ENCODE results near the gene CABP1. TPM values are rescaled to one million over a fixed set of nuclear protein-coding genes. Genes with fewer than 3 reads are reported as not detected.

Gene CABP1
- total RNA-seq, 1 experiment from 2014 or later = 1.2 TPM

DNA sequence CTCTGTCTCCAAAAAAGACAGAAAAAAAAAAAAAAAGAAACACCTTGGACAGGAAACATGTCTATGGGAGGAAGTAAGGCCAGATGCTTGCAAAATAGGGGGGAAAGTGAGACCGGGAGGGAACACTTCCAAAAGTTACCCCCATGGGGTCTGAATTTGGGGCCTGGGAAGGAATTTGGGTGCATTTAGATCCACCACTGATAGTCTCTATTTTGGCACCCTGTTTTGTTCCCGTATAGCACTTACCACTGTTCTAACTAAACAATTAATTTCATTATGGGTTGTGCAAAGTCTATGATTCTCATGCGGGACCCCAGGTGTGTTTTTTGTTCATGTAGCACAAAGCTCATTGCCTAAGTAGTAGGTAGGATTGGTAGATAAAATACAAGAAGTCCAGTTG is 45.1 kb downstream of the CABP1 start:
- intact Hi-C loops (cut with micrococcal nuclease; ENCODE audit: unreplicated experiment) = no loop called here
- ChIA-PET CTCF (no interaction called here), POLR2A (ENCODE audit: low non-redundant PET) (interaction anchor here (0.6 kb wide), 1 partner anchor 23 kb away, joined by 3 read pairs; no protein-coding TSS in a partner anchor)
- Histone ChIP-seq H3K27me3 (replicated peaks; ENCODE audit: insufficient read depth, low read depth, low read length, poor library complexity) (no peaks in the 10 kb centered on the region), H3K9me3 (ENCODE audit: low read depth, low read length, poor library complexity, severe bottlenecking) (no peaks in the 10 kb centered on the region), H3K4me1 (ENCODE audit: insufficient read depth, low read length, poor library complexity, severe bottlenecking) (peaks cover 17% of the 10 kb centered on the region), H3K27ac (ENCODE audit: low read depth, low read length, poor library complexity, severe bottlenecking) (peak overlapping the region; percentile 98), H3K4me3 (ENCODE audit: low read depth, low read length, poor library complexity, severe bottlenecking) (peak overlapping the region; percentile 93), H3K36me3 (ENCODE audit: insufficient read depth, low read length, poor library complexity, severe bottlenecking) (no peaks in the 10 kb centered on the region)
- DNase-seq (ENCODE audit: low spot score) = no peak
- no peak for TF ChIP-seq EZH2 (IDR thresholded peaks at IDR 0.05; ENCODE audit: borderline replicate concordance, low read depth, low read length, poor library complexity, severe bottlenecking)
- TF ChIP-seq, protein P1, sequence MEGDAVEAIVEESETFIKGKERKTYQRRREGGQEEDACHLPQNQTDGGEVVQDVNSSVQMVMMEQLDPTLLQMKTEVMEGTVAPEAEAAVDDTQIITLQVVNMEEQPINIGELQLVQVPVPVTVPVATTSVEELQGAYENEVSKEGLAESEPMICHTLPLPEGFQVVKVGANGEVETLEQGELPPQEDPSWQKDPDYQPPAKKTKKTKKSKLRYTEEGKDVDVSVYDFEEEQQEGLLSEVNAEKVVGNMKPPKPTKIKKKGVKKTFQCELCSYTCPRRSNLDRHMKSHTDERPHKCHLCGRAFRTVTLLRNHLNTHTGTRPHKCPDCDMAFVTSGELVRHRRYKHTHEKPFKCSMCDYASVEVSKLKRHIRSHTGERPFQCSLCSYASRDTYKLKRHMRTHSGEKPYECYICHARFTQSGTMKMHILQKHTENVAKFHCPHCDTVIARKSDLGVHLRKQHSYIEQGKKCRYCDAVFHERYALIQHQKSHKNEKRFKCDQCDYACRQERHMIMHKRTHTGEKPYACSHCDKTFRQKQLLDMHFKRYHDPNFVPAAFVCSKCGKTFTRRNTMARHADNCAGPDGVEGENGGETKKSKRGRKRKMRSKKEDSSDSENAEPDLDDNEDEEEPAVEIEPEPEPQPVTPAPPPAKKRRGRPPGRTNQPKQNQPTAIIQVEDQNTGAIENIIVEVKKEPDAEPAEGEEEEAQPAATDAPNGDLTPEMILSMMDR (conservative IDR thresholded peaks at IDR 0.05; ENCODE audit: low read depth, low read length) = no peak
- no TSS peak for BruUV-seq (replicated peaks)

- BruUV-seq (replicated peaks) = no TSS peak
- intact Hi-C loops (cut with micrococcal nuclease; ENCODE audit: unreplicated experiment) = no loop called here
- Histone ChIP-seq H3K4me3 (ENCODE audit: low read depth, low read length, poor library complexity, severe bottlenecking) (peak overlapping the region; percentile 93), H3K36me3 (ENCODE audit: insufficient read depth, low read length, poor library complexity, severe bottlenecking) (no peaks in the 10 kb centered on the region), H3K27me3 (replicated peaks; ENCODE audit: insufficient read depth, low read depth, low read length, poor library complexity) (no peaks in the 10 kb centered on the region), H3K4me1 (ENCODE audit: insufficient read depth, low read length, poor library complexity, severe bottlenecking) (peaks cover 23% of the 10 kb centered on the region), H3K9me3 (ENCODE audit: low read depth, low read length, poor library complexity, severe bottlenecking) (no peaks in the 10 kb centered on the region), H3K27ac (ENCODE audit: low read depth, low read length, poor library complexity, severe bottlenecking) (peak overlapping the region; percentile 98)
- TF ChIP-seq EZH2 (IDR thresholded peaks at IDR 0.05; ENCODE audit: borderline replicate concordance, low read depth, low read length, poor library complexity, severe bottlenecking) = no peak
- TF ChIP-seq, protein P1 (conservative IDR thresholded peaks at IDR 0.05; ENCODE audit: low read depth, low read length) = no peak
- DNase-seq (ENCODE audit: low spot score) = peak; percentile 99
- ChIA-PET CTCF (no interaction called here), POLR2A (ENCODE audit: low non-redundant PET) (no interaction called here)
Observed at GRCh38 chr12:120686151-120686689, 45.8 kb downstream of the CABP1 start.

- no peak for TF ChIP-seq EZH2 (IDR thresholded peaks at IDR 0.05; ENCODE audit: borderline replicate concordance, low read depth, low read length, poor library complexity, severe bottlenecking)
- TF ChIP-seq, protein P1 (conservative IDR thresholded peaks at IDR 0.05; ENCODE audit: low read depth, low read length) = 0 out of 2 replicates have a peak, but pooled peaks have one; percentile 26
- Histone ChIP-seq H3K36me3 (ENCODE audit: insufficient read depth, low read length, poor library complexity, severe bottlenecking) (no peaks in the 10 kb centered on the region), H3K9me3 (ENCODE audit: low read depth, low read length, poor library complexity, severe bottlenecking) (no peaks in the 10 kb centered on the region), H3K27ac (ENCODE audit: low read depth, low read length, poor library complexity, severe bottlenecking) (peak within 1 kb of the TSS; percentile 98), H3K27me3 (replicated peaks; ENCODE audit: insufficient read depth, low read depth, low read length, poor library complexity) (no peaks in the 10 kb centered on the region), H3K4me3 (ENCODE audit: low read depth, low read length, poor library complexity, severe bottlenecking) (peak within 1 kb of the TSS; percentile 93), H3K4me1 (ENCODE audit: insufficient read depth, low read length, poor library complexity, severe bottlenecking) (peaks cover 24% of the 10 kb centered on the region)
- ChIA-PET POLR2A (ENCODE audit: low non-redundant PET) (interaction anchor here (0.6 kb wide), 1 partner anchor 27 kb away, joined by 3 read pairs; no protein-coding TSS in a partner anchor), CTCF (interaction anchor here (0.6 to 0.9 kb wide), 3 partner anchors 38 to 601 kb away, joined by 3 to 7 read pairs (median 3); partner anchors contain the start of gene CABP1)
- peak; percentile 99 for DNase-seq (ENCODE audit: low spot score)
- no TSS peak for BruUV-seq (replicated peaks)
- intact Hi-C loops (cut with micrococcal nuclease; ENCODE audit: unreplicated experiment) = no loop called here
Observed at GRCh38 chr12:120686690-120687577, 46.5 kb downstream of the CABP1 start, which contains the start of gene MLEC. TSS of gene MLEC (plus strand) at chr12:120687149. CDS start at chr12:120687297, 148 bp downstream.

All from A673 (cell line).